ENCODE data around the gene WFDC1.

Gene WFDC1

DNA sequence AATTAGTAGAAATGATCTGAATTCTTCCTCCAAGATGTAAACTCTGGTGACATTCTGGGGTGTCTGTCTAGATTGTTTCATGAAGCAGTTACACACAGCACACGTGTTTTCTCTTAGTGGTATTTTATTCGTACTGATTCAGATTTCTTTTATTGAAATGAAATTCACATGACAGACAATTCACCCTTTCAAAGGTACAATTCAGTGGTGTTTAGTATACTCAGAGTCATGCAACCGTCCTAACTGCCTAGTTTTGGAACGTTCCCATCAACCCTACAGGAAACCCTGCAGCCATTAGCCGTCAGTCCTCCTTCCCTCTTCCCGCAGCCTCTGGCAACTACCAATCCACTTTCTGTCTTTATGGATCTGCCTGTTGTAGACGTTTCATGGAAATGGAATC, 8.8 kb downstream of the WFDC1 start:
- DNase-seq = no peak

DNA sequence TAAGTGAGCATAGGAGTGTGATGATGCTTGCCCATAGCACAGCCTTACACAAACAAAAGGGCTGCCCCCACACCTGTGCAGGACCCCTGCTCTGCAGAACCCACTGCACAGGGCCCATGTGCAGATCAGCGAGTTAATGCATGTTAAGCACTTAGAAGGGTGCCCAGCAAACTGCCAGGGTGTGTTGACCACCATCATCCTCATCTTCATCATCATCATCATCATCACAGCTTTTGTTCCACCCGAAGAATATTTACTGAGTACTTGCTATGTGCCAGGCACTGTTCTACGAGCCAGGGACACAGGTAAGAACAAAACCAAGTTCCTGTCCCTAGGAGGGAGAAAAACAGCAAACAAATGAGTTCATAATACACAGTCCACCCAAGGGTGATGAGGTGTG, 11.9 kb downstream of the WFDC1 start:
- DNase-seq = no peak

DNA sequence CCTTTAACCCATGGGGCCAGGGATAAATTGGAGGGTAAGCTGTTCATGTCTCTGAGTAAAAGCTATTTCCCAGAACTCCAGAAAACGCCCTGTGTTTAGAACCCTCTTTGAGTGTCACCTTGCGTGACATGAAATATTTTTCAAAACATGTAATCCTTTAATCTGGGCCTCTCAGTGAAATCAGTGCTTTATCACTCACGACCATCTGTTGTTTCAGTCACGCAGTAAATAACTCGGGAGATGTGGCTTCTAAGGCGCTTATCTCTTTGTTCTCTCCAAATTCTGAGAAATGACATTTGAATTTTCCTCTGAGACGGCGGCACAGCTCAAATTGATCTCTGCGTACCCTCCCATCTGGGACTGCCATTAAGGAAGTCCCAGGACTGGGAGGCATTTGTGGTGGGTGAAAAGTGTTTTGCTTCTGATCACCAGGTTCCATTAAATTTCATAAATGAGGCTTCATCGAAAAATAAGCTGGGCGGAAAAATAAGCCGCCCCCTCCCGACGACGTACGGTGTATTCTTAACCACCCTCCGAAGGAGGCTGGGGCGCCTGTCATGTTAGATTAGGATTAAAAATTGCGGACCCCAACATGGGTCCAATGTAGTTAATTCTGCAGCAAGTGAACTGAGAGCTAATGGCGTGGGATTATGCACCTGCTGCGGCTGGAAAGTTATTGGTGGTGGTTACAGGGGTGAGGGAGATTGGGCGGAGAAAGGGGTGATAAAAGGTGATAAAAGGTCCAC, 12.7 kb downstream of the WFDC1 start:
- DNase-seq = no peak

DNA sequence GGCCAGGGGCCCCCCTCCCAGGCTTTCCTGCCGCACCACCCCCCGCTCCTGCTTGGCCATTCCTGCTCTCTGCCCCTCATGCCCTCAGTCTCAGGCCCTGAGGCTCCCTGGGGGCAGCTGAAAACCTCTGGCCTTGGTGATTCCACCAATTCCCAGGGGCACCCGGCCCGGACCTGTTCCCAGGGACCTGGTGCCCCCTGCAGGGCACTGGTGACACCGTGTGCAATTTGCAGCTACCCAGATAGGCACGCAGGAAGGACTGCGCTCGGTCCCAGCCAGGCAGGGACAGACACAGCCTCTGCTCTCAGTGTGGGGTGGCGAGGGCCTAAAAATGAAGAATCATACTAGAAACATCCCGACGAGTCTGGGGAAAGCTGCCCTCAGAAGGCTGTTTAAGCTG, 13.4 kb downstream of the WFDC1 start:
- no peak for DNase-seq

DNA sequence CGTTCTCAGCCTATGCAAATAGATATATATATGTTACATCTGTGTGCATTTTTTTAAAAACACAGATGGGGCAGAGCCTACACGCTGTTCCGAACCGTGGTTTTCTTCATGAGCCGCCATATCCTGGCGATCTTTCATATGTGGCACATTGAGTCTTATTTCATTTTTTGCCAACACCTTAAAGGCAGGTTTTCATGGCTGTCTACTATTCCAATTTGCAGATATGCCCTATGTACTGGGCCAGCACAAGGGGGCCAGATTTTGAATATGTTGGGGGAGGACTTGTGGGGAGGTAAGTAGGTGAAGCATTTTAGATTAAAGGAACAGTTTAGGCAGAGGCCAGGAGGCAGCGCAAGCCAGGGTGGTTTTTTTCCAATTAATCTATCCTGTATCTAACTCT, 16.0 kb downstream of the WFDC1 start:
- no peak for DNase-seq

DNA sequence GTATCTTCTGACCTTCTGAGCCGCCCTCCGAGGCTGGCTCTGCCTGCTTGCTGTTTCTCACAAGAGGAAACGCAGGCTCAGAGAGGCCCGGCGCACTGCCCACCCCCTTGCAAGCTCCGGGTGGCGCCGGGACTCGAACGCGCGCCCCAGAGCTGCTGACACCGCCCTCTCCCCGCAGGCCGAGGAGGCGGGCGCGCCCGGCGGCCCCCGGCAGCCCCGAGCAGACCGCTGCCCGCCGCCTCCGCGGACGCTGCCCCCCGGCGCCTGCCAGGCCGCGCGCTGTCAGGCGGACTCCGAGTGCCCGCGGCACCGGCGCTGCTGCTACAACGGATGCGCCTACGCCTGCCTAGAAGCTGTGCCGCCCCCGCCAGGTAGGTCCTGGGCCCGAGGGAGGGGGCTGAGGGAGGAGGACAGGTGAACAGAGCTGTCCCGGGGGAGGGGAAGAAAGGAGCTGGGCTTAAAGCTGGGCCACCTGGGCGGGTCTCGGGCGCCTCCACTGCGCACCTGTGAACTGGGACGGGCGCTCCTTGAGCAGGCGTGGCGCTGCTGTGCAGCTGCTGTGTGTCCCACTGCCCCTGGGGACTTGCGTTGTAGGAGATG, 18.2 kb downstream of the WFDC1 start:
- no peak for DNase-seq

DNA sequence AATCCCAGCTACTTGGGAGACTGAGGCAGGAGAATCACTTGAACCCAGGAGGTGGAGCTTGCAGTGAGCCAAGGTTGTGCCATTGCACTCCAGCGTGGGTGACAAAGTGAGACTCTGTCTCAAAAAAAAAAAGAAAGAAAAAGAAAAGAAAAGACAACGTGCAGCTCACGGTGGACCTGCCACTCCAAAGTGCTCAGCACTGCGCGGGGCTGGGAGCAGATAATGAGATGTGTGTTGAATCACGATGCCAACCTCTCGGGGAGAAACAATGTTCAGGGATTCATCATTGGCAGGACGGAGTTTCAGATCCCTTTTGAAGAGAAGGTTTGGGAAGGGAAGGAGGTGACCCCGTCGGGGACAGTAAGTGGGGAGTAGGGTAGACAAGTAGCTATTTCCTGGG, 19.2 kb downstream of the WFDC1 start:
- DNase-seq = no peak

DNA sequence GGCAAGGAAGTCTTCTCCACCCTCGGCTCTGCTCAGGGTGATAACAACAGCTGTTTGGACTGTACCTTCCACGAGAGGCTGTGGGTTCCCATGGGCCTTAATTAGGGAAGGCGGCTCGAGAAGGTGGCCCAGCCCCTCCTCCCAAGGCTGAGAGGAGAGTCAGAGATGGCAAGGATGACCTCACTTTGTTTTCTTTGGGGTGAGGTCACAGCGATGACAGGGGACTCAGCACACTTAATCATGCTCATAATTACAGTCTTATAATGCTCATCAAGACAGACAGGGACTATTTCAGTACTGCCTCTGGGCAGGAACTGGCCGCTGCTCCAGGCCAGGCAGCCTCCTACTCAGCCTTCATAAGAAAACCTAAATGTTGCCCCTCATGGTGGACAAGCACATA, 19.7 kb downstream of the WFDC1 start:
- DNase-seq = no peak

DNA sequence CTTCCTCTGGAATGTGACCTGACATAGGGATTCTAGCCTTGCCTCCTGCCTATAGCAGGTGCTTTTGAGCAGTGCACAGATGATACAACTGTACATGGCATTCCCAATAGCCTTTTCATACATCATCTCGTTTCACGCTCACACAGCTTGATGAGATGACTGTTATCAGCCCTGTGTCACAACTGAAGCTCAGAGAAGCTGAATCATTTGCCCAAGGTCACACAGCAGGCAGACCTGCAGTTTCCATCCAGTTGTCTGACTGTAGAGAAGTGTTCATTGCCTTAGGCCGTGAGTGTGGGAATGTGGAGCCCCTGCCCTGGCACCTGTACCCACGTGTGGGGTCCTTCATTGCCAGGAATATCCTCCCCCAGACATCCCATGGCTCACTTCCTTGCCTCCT, 20.1 kb downstream of the WFDC1 start:
- no peak for DNase-seq

DNA sequence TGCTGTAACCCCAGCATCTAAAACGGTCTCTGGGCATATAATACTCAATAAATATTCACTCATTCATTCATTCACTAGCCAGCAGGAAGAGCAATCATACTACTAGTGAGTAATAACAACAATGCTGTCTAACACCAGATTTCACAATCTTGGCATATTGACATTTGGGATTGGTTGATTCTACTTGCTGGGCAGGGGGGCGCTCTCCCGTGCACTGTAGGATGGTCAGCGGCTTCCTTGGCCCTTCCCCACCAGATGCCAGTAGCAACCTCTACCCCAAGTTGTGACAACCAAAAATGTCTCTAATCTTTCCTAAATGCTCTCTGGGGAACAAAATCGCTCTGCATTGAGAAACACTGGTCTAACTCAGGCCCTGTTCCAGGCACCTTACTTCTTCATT, 20.7 kb downstream of the WFDC1 start:
- no peak for DNase-seq

DNA sequence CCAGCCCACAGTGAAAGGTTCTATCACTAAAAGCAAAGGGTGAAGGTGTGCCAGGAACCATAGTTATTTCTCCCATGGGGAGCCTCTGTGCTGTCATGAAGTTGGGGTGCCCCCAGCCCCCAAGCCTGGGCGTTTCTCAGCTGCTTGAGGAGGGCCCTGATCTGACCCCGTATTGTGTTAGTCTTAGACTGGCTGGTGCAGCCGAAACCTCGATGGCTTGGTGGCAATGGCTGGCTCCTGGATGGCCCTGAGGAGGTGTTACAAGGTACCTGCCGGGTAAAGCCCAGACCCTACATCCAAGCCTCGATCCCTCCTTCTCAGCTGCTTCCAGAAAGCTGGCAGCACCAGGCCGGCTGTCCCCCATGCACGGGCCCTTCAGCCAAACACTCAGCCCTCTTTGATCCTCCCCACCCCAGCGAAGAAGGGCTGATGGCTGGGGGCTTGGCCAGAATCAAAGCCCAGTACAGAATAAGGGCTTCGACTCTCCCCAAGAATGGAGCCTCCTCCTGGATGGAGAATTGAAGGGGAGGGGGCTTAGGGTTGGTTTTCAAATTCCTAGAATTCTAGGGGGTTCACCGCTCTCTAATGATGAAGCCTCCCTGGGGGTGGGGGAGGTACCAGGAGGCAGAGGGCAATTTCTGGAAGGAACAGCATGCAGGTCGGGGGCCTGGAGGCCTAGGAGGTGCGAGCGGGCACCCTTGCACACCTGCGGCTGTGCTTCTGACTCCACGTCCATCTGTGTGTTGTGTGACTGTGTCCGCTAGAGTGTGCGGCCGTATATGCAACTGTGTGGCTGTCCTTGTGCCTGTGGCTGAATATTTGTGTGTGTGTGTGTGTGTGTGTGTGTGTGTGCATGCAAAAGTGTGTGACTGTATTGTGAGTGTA, 23.7 kb downstream of the WFDC1 start:
- DNase-seq = no peak

DNA sequence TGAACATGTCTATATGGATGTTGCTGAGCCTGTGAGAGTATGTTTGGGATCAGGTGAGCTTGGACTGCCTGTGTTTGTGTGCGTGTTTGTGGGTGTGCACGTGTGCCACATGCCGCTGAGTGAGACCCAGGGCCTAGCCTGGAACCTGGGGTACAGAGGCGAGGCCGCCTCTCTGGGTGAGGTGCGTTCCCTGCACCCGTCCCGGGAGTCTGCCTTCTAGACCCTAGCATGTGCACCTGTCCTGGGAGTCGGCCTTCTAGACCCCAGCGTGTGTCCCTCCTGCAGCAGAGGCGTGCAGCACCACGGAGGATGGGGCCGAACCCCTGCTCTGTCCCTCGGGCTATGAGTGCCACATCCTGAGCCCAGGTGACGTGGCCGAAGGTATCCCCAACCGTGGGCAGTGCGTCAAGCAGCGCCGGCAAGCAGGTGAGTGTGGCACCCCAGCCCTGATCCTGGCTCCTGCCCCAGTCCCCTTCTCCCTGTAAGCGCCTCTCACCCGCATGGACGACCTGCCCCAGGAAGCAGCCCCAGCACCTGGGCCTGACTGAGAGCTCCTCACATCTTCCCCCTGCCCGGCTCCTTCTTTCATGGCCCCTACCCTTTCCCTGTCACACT, 24.6 kb downstream of the WFDC1 start:
- DNase-seq = no peak

DNA sequence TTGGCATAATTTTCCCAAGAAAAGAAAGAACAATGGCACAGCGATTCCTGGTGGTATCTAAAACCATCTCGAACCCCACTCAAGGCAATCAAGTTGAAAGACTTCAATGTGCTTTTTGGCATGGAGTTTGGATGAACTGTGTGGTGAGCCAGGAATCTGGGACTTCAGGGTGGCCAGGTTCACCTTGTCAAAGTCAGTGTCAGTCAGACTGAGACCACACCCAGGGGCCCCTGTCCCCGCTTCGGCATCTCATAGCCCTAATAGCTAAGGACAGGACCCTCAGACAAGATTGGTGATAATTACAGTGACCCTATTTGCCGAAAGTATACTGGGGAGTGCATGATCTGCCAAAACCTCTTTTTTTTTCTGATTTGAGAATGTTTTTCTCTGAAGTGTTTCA, 25.8 kb downstream of the WFDC1 start:
- no peak for DNase-seq

DNA sequence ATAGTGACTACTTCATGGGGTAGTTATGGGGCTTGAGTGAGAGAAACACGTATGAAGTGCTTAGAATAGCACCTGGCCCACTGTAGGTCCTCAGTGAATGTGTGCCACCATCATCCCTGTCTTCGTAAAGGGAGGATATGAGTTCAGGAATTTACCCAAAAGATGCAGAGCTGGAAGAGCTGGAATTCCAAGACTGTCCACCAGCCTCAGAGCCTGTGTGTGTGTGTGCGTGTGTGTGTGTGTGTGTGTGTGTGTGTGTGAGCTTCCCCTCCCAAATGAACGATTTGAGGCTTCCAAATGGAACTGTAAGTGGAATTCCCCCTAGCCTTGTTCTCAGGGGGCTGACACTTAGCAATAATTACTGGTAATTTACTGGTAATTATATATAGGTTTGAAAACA, 27.3 kb downstream of the WFDC1 start:
- DNase-seq = no peak

DNA sequence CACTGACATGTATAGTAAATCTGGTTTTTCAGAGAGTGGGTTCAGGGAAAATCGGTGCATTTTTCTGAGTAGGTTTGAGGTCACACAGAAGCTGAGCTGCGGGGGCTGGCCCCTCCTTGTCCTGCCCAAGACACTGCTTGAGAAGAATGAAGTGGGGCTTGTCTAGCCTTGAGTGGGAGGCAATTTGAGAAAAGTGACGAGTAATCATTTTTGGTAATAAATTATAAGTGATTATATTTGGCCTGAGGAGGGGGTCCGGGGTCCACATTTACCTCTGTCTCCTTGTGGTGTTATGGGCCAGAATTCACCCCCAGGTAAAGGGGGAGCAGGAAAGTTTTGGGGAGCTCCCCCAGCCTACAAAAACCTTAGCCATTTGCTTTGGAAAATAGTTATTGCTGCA, 28.1 kb downstream of the WFDC1 start:
- DNase-seq = no peak

DNA sequence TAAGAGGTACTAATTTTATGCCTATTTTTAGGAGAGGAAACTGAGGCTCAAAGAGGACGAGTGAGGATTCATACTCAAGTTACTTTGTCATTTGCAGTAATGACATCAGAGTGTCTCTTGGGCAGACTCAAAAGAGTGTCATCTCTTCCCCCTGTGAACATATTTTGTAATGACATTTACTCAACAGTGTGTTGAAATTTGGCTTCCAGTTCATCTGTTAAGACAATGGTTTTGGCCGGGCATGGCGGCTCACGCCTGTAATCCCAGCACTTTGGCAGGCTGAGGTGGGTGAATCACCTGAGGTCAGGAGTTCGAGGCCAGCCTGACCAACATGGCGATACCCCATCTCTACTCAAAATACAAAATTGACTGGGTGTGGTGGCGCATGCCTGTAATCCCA, 28.9 kb downstream of the WFDC1 start:
- DNase-seq = no peak

DNA sequence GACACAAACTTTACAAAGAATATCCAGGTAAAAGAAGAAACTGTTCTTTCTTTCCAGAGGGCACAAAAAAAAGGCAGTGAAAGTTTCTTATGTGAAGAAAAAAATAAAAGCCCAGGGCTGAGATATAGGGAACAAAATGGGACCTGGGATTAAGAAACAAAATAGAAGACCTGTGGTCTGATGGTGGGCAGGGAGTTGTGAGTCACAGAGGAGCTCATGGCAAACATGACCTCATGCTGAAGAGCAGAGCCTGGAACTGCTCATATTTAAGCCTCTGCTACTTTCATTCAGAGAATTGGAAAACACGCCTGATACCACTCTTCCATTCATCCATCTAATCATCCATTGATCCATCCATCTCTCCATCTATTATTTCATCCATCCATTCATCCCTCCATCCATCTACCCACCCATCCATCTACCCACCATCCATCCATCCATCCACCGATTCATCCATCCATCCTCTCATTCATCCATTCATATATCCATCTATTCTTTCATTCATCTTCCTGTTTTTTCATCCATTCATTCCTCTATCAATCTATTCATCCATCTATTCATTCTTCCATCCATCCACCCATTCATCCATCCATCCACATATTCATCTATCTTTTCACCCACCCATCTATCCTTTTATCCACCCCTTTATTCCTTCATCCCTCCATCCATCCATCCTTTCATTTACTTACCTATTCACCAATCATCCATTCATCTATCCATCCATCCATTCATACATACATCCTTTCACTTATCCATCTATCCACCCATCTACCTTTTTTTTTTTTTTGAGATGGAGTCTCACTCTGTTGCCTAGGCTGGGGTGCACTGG, 30.0 kb downstream of the WFDC1 start:
- no peak for DNase-seq

DNA sequence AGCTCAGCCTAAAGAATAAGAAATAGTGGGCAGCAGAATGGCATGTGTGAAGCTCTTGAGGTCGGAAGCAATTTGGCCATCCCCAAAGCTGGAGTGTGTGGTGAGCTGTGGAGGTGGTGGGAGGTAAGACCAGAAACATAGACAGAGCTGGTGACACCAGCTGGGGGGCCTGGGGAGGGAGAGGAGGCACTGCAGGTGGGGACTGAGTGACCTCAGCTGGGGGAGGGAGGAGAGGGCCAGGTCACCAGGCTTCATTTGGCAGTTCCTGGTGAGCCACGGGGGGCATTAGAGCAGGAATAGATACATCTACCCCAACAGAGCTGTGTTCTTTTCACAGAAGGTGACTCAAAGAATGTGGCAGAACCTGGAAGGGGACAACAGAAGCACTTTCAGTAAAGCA, 31.9 kb downstream of the WFDC1 start:
- DNase-seq = no peak

DNA sequence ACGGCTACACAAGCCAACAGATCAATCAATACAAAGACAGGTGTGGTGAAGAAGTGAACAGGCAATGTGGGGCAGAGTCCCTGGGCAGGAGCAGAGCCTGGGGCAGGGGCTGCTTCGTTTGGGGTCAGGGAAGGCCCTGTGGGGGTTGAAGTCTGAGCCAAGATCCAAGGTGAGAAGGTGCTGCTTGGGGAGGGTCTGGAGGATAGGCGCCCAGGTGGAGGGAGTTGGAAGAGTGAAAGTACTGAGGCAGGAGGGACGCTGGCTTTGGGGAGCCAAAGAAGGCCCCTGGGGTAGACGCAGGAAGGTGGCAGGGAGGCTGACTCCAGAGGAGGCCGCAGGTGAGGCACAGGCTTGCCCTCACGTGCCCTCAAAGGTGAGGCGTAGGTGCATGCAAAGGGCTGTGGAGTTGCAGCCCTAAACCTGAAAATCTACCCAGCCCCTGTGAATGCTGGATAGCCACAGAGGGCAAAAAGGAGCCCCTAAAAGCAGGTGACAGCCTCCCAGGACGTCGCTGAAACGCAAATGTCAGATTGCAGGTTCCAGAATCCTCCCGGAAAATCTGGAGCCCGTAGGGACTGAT, 33.3 kb downstream of the WFDC1 start:
- no peak for DNase-seq

DNA sequence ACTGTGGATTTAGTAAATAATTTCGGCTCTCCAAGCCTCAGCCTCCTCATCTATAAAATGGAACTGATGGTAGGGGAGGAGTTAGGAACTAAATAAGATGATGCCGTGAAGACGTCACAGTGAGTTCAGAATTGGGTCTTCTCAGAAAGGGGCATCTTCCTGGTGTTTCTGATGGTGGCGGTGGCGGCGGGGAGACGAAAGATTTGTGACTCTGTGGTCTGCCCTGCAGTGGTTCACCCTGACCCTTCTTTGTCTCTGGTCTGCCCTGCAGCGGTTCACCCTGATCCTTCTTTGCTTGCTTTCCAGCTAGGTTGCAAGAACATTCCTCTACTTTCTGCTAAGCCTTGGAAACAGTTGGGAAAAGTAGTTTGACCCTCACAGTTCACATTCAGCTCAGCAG, 34.3 kb downstream of the WFDC1 start:
- DNase-seq = no peak

DNA sequence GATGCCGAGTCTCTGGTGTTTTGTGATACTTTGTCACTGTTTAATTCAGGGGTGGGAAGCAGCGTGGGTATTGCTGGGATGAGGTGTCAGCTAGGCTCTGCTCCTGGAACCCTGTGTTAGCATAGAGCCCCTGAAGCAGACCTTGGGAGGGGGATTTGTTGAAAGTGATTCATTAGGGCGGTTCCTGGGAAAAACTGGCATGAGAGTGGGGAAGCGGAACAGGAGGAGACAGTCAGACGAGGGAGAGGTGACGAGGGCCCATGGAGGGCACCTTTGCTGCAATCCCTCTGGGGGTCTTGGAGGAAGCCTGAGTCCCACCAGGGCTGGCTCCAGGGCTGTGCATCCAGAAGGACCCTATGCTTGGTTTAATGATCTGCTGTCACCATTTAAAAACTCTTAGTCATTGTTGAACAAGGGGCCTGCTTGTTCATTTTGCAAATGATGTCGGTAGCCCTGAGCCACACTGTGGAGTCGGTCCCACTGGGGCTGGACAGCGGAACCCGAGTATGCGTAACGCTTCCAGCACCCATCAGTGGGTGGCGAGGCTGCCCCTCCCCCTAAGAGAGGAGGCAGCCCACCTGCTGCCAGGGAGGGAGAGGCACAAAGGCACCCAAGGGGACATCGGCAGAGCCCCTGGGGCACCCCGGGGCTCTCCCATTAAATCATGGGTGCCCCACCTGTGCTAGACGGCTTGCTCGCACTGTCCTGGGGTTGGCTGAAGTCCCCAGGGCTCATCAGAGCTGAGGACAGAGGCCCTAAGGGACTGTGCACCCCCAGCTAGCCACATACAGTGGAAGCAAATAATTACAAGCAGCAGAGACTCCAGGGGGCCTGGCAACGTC, 35.4 kb downstream of the WFDC1 start:
- no peak for DNase-seq

Measured in right forelimb (tissue), 1 donor.